NK-92 (cell line): Measurements from ENCODE around the gene PIEZO2.
"Not testable (repeated sequence)": the region's sequence is repeated elsewhere in the genome, so short reads cannot be mapped to it uniquely, and the experiment has no call there.

Experiments used
- DNase-seq: peaks from one replicate; lab custom pipeline; 2025; ENCODE audit not compliant: unreplicated experiment; lab: John Stamatoyannopoulos, UW

Gene PIEZO2

DNA sequence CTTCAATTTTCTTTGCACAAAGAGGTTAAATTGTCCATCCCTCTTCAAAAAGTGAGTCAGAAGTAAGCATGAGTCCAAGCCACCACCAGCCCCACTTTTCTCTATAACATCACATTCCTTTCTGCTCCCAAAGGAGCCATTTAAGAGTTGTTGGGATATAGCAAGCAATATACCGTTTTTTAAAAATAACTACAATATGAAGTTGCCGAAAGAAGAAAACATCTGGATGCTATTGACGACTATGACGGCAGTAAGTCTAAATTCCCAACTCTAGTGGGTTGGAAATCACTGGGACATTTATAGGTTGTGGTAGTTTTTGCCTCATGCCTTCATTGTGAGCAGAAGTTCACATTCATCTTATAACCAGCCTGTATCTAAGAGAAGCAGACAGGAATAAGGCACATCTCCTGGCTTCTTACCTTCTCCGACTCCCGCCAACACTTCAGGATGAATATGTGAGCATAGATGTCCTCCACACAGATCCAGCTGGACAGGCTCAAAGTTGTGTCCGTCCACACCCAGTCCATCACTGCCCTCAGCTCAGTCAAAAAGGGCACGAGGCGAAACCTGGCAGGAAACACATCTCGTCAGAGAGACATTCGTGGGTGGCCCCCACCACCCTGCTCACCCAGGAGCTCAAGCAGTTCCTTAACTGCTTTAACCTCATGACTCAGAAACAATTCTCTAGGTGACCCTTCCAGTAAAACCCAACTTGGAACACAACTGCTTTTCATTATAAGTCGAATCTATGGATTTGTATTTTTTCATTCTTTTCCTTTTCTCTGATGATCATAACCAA is 459.9 kb downstream of the PIEZO2 start:
- no peak for DNase-seq

GRCh38 chr18:10688766-10689165 is 460.6 kb downstream of the PIEZO2 start:
- no peak for DNase-seq

DNA sequence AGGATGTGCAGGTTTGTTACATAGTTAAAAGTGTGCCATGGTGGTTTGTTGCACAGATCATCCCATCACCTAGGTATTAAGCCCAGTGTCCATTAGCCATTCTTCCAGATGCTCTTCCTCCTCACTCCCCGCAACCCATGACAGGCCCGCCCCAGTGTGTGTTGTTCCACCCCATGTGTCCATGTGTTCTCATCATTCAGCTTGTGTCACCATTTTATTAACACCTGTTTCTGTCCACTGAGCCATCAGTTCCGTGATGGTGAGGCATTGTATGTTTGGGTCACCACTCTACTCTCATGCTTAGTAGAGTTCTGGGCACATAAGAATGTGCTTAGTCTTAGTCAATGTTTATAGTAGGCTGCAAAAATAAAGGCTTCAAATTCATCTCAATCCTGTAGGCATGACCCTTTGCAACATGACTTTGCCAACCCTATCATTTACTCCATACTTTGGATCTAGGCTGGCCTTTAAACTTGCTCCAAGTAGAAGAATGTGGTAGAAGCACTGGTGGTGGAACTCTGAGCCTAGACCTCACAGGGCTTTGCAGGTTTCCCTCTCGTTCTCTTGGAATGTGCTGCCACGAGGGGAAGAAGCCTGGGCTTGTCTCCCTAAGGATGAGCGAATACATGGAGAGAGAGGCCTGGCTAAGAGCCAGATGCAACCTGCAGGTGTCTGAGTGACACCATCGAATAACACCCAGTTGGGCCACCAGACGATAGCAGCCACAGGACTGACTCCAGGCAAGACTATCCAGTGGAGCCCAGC is 462.0 kb downstream of the PIEZO2 start:
- DNase-seq = no peak

DNA sequence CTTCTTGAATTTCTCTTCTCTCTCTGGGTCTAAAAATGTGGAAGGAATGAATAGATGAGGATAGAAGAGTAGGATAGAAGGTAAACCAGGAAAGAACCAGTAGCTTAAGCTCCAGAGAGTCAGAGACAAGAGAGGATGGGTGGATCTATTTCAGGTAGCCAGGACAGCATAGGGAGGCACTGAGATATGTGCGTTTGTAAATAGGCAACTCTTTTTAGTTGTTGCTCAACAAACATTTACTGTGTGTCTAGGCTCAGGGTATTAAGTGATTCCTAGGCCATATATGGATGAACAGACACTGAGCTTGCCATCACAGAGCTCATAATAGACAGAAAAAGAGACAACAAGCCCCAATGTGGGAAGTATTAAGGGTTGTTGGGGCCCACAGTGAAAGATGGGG is 463.1 kb downstream of the PIEZO2 start:
- no peak for DNase-seq

DNA sequence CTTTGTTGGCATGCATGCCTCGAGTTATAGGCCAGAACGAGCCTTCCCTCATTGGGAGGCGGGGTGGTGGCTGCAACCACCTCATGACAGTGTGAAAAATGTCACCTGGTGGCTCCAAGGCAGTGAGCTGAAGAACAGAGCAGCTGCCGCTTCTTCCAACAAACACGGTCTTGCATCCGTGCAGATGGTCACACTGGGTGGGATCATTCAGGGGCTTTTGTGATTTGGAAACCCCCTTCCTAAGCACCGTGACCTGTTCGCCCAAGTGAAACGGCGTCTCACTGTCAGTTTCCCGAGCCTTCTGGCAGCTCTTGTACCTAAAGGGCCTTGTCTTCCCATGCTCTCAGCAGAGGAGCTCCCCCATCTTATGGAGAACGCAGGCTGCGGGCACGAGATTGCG is 463.9 kb downstream of the PIEZO2 start:
- DNase-seq = no peak

DNA sequence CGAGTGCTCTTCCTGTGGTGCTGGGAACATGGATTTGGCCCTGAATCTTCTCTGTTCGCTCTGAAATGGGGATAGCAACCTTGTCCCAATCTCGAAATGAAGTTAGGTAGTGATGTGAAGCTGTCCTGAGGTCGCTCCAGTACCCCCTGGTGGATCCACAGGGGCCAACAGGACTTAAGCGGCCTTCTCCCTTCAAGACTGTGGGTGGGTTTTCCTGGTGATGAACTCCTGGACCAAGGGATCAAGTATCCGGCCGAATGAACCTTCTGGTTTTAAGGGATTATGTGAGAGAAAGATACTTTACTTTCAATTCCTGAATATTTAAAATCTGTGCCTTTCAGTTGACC is 467.0 kb downstream of the PIEZO2 start:
- DNase-seq = no peak

- DNase-seq = no peak
Observed at GRCh38 chr18:10681581-10682367, 467.6 kb downstream of the PIEZO2 start.

- DNase-seq = no peak
Observed at GRCh38 chr18:10680271-10680596, 469.1 kb downstream of the PIEZO2 start.

DNA sequence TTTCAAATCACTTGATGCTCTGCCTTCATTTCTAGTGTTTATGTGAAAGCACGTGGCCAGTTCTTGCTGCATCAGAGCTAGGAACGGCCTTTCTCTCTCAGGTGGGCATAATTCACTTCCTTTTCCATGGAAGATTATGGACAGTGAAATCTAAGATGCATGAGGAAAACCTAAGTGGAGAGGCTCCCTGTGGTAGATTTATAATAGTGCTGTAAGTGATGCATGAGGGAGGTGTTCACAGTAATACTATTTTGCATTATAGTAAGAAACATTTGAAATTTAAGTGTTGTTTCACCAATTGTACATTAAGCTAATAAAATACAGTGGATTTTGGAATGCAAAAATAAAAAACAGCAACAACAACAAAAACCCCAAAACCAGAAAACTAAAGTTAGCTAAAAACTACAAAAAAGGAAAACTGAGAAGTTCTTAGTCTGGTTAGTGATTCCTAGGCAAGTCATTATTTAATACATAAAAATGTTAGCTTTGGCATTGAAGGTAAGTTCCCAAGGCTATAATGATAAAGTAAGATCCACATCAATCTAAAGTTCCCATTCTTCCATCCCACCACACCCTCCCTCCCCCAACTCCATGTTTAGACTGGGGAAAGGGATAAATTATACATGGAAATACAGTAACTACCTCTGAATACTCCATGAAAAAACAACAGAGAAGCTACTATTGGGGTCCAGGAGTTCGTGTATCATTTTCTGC is 469.7 kb downstream of the PIEZO2 start:
- DNase-seq = no peak

- no peak for DNase-seq
Observed at GRCh38 chr18:10671441-10671840, 477.9 kb downstream of the PIEZO2 start.

- no peak for DNase-seq
Observed at GRCh38 chr18:10670856-10671255, 478.5 kb downstream of the PIEZO2 start.

DNA sequence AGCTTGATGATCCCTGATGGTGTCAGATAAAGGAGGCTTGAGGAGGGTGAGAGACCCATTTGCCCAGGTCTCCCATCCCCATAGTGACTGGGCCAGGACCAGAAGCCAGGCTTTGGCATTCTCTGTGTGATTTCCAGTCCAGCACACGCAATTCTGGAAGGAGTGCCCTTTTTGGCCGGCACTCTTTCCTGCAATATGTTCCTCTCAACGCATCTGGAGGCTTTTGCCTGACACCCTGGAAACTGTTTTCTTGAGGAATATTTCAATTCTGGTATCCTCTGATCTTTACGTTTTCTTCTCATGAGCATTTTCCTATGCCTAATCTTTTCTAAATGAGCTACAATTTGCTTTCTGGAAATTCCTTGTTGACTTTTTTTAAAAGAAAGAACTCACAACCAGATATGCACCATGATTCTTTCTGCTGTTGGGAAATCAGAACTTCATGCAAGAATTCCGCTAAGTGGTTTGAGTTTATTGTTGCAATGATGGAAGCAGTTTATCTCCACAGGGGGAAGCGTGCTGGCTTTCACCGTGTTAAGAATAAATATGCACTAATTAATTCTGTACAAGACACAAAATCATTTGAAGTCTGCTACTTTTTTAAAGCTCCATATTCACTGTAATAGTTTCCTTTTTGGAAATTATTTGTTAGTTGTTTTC is 479.8 kb downstream of the PIEZO2 start:
- DNase-seq = no peak

- DNase-seq = no peak
Observed at GRCh38 chr18:10663750-10664149, 485.6 kb downstream of the PIEZO2 start.

- DNase-seq = no peak
Observed at GRCh38 chr18:10661317-10661716, 488.1 kb downstream of the PIEZO2 start.

GRCh38 chr18:10660179-10660884 is 489.0 kb downstream of the PIEZO2 start:
- no peak for DNase-seq

- no peak for DNase-seq
Observed at GRCh38 chr18:10659594-10659993, 489.8 kb downstream of the PIEZO2 start.

- DNase-seq = no peak
Observed at GRCh38 chr18:10659000-10659399, 490.4 kb downstream of the PIEZO2 start.

- DNase-seq = not testable (repeated sequence)
Observed at GRCh38 chr18:10644003-10644402, 505.4 kb downstream of the PIEZO2 start.

GRCh38 chr18:10642915-10643524 is 506.3 kb downstream of the PIEZO2 start:
- DNase-seq = not testable (repeated sequence)

DNA sequence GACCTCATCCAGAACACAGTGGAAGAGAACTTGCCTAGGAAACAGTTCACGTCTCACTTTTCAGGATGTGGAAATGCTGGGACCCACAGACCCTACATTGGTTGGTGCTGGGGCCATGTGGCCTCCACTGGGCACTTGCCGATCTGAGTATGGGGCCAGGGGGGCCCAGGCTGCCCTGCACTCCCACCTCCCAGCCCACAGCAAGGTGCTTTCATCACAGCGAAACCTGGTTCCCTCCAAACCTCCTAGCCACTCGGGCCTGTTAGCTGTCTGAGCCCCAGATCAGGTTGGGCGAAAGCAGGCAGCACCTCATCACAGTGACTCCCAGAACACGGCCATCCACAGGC is 510.9 kb downstream of the PIEZO2 start:
- DNase-seq = not testable (repeated sequence)
